Epithelial cell of esophagus (primary cell): ENCODE results near the gene KIF6.
"Not testable (repeated sequence)": the region's sequence is repeated elsewhere in the genome, so short reads cannot be mapped to it uniquely, and the experiment has no call there.

Source experiments
- DNase-seq: peaks from one replicate; pipeline ENCODE4 v3.0.0; 2010; ENCODE audit warnings: low read depth
- H3K4me3 ChIP-seq: 2 replicates; pipeline ENCODE4 v1.5.1; 2011; ENCODE audit warnings: mild to moderate bottlenecking, low read length, control low read depth
- CTCF ChIP-seq: IDR thresholded peaks from 2 replicates; pipeline ENCODE4 v1.5.1; 2011; ENCODE audit warnings: low read depth, mild to moderate bottlenecking, low read length, control low read depth, inconsistent platforms; ENCODE audit not compliant: insufficient read depth; ENCODE audit errors: missing control alignments

Gene KIF6

GRCh38 chr6:39287601-39288000, 437.6 kb downstream of the KIF6 start:
- H3K4me3 ChIP-seq, result no peak overlapping the region
- DNase-seq, result no peak
- no peak for TF ChIP-seq CTCF

- not testable (repeated sequence) for DNase-seq
Observed at GRCh38 chr6:39286596-39286995, 438.6 kb downstream of the KIF6 start.

GRCh38 chr6:39282774-39283173, 442.4 kb downstream of the KIF6 start:
- TF ChIP-seq CTCF, result no peak
- no peak overlapping the region for H3K4me3 ChIP-seq
- DNase-seq, result no peak

More at GRCh38 chr6:39286596-39286995, 438.6 kb downstream of the KIF6 start:
- H3K4me3 ChIP-seq, result not testable (repeated sequence)

GRCh38 chr6:39281312-39281980, 443.8 kb downstream of the KIF6 start:
- no peak for TF ChIP-seq CTCF
- no peak for DNase-seq
- no peak overlapping the region for H3K4me3 ChIP-seq

GRCh38 chr6:39280247-39280731, 444.9 kb downstream of the KIF6 start:
- peak; percentile 78 for DNase-seq
- no peak for TF ChIP-seq CTCF
- H3K4me3 ChIP-seq, result no peak overlapping the region
